CD8-positive, alpha-beta memory T cell (primary cell): ENCODE data around the gene NEAT1. TPM values are rescaled to one million over a fixed set of nuclear protein-coding genes. Genes with fewer than 3 reads are reported as not detected.

Experiments used
- CTCF ChIA-PET: fragments of 350-600 bp; sonication (Branson Sonifier 250); formaldehyde crosslinking; loops from one replicate; lab custom pipeline; 2021; ENCODE audit warnings: antibody characterized with exemption; lab: Charles Lee
- POLR2A ChIA-PET: fragments of 350-600 bp; sonication (Branson Sonifier 250); formaldehyde crosslinking; loops from one replicate; lab custom pipeline; 2021; ENCODE audit warnings: antibody characterized with exemption; lab: Charles Lee
- DNase-seq, 5 donors: peaks; one replicate each; pipeline versions ENCODE4 v3.0.0 to v3.0.0-alpha.2; 2020 to 2022; ENCODE audit warnings: mixed read lengths in 1 of 5
- H3K27ac ChIP-seq: one replicate; pipeline ENCODE4 v1.7.0; 2013; ENCODE audit warnings: low read depth, mild to moderate bottlenecking, low read length, moderate library complexity
- H3K27me3 ChIP-seq: 2 replicates; pipeline ENCODE4 v1.7.0; 2013; ENCODE audit warnings: low read length, mild to moderate bottlenecking; ENCODE audit not compliant: insufficient read depth, poor library complexity, severe bottlenecking
- H3K36me3 ChIP-seq: 2 replicates; pipeline ENCODE4 v1.7.0; 2013; ENCODE audit warnings: mild to moderate bottlenecking, low read length, moderate library complexity; ENCODE audit not compliant: insufficient read depth
- H3K4me1 ChIP-seq: 2 replicates; pipeline ENCODE4 v1.7.0; 2013; ENCODE audit warnings: mild to moderate bottlenecking, low read length, moderate library complexity; ENCODE audit not compliant: insufficient read depth
- H3K4me3 ChIP-seq: 2 replicates; pipeline ENCODE4 v1.7.0; 2013; ENCODE audit warnings: mild to moderate bottlenecking, low read length
- H3K9me3 ChIP-seq: 2 replicates; pipeline ENCODE4 v1.7.0; 2013; ENCODE audit warnings: mild to moderate bottlenecking, low read length
- H3K27ac Mint-ChIP-seq, 8 donors: one replicate each; pipeline ENCODE4 v1.8.0; 2020 to 2021; ENCODE audit warnings: mixed read lengths in 8 of 8, mild to moderate bottlenecking in 6 of 8, inconsistent platforms in 3 of 8, moderate library complexity in 3 of 8
- H3K27me3 Mint-ChIP-seq, 2 donors: one replicate each; pipeline ENCODE4 v1.8.0; 2020 to 2021; ENCODE audit warnings: mixed read lengths in 2 of 2, mild to moderate bottlenecking in 1 of 2, moderate library complexity in 1 of 2
- H3K36me3 Mint-ChIP-seq, 3 donors: one replicate each; pipeline ENCODE4 v1.8.0; 2020 to 2021; ENCODE audit warnings: mixed read lengths in 3 of 3, inconsistent platforms in 1 of 3, mild to moderate bottlenecking in 1 of 3
- H3K4me1 Mint-ChIP-seq, 3 donors: one replicate each; pipeline ENCODE4 v1.8.0; 2020 to 2021; ENCODE audit warnings: mixed read lengths in 3 of 3, inconsistent platforms in 1 of 3, mild to moderate bottlenecking in 1 of 3
- H3K4me3 Mint-ChIP-seq, 7 donors: one replicate each; pipeline ENCODE4 v1.8.0; 2020 to 2021; ENCODE audit warnings: mixed read lengths in 7 of 7, mild to moderate bottlenecking in 6 of 7, moderate library complexity in 4 of 7, inconsistent platforms in 2 of 7
- H3K9me3 Mint-ChIP-seq, 5 donors: one replicate each; pipeline ENCODE4 v1.8.0; 2020 to 2022; ENCODE audit warnings: mixed read lengths in 5 of 5, mild to moderate bottlenecking in 3 of 5, moderate library complexity in 2 of 5, inconsistent platforms in 1 of 5
- polyA plus RNA-seq: library from polyadenylated mRNA; unstranded; fragments of 300-500 nt; fragmentation: Illumina TruSeq; gene quantifications from one replicate; pipeline ENCODE4 v1.2.3, GENCODE V29; 2021
- total RNA-seq, 2 experiments: library from RNA; stranded (reverse); gene quantifications; one replicate each; pipeline ENCODE4 v1.2.3, GENCODE V29; 2021

The NEAT1 gene
- total and polyA plus RNA-seq, 3 experiments from 2014 or later, result 2.7 to 204 (median 196) TPM

DNA sequence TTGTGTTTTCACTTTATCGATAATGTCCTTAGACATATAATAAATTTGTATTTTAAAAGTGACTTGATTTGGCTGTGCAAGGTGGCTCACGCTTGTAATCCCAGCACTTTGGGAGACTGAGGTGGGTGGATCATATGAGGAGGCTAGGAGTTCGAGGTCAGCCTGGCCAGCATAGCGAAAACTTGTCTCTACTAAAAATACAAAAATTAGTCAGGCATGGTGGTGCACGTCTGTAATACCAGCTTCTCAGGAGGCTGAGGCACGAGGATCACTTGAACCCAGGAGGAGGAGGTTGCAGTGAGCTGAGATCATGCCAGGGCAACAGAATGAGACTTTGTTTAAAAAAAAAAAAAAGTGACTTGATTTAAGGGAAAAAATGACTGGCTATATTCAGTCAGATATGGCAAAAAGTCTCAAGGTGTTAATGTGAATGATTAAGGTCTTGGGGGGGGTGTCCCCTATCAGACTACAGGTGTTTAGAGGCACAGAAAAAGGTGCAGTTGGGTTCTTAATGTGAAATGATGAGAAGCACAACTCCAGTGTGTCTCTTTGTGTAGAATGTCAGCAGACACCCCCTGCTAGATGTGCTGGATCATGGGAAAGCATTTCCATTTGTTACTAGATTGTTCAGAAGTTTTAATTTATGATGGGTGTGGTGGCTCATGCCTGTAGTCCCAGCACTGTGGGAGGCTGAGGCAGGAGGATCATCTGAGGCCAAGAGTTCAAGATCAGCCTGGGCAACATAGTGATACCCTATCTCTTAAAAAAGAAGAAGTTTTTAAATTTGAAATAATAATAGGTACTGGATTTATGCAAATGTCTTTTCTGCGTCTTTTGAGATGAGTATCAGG is 17.0 kb downstream of the NEAT1 start:
- H3K27ac ChIP-seq, result no peak overlapping the region
- CTCF ChIA-PET, result no interaction called here

GRCh38 chr11:65440831-65441499 is 18.4 kb downstream of the NEAT1 start:
- Mint-ChIP-seq H3K36me3 (peaks cover 0 to 75% (median 20%) of the 10 kb centered on the region in 3 donors), H3K27me3 (no peaks in the 10 kb centered on the region), H3K9me3 (no peaks in the 10 kb centered on the region), H3K4me3 (peak overlapping the region in 6 of 7 donors; percentile 45 to 75 (median 62)), H3K4me1 (peaks cover 61 to 80% (median 80%) of the 10 kb centered on the region in 3 donors), H3K27ac (peak overlapping the region; percentile 57 to 91 (median 86))
- Histone ChIP-seq H3K27me3 (no peaks in the 10 kb centered on the region), H3K4me3 (no peak overlapping the region), H3K4me1 (peaks cover 16% of the 10 kb centered on the region), H3K27ac (no peak overlapping the region), H3K9me3 (no peaks in the 10 kb centered on the region), H3K36me3 (peaks cover 19% of the 10 kb centered on the region)
- peak in 1 of 5 donors; percentile 18 for DNase-seq
- ChIA-PET POLR2A (interaction anchor here (0.5 to 1.9 kb wide), 10 partner anchors 15 to 108 kb away, joined by 3 to 12 read pairs (median 4); partner anchors contain the start of gene MALAT1), CTCF (interaction anchor here (0.6 to 1.6 kb wide), 2 partner anchors 25 to 126 kb away, joined by 3 to 5 read pairs; no protein-coding TSS in a partner anchor)

More for the DNA sequence above, 17.0 kb downstream of the NEAT1 start:
- peaks cover 72 to 90% (median 89%) of the 10 kb centered on the region in 3 donors for H3K4me1 Mint-ChIP-seq
- no peaks in the 10 kb centered on the region for H3K27me3 Mint-ChIP-seq
- peaks cover 23% of the 10 kb centered on the region for H3K36me3 ChIP-seq
- H3K4me1 ChIP-seq, result peaks cover 16% of the 10 kb centered on the region
- no peaks in the 10 kb centered on the region for H3K9me3 Mint-ChIP-seq
- DNase-seq, result peak in 1 of 5 donors; percentile 23
- no peaks in the 10 kb centered on the region for H3K27me3 ChIP-seq
- H3K4me3 Mint-ChIP-seq, result peak overlapping the region in 2 of 7 donors; percentile 36 to 44
- H3K4me3 ChIP-seq, result no peak overlapping the region
- H3K9me3 ChIP-seq, result no peaks in the 10 kb centered on the region
- H3K27ac Mint-ChIP-seq, result peak overlapping the region in 7 of 8 donors; percentile 41 to 86 (median 74)
- POLR2A ChIA-PET, result interaction anchor here (0.7 to 1.4 kb wide), 3 partner anchors 10 to 60 kb away, joined by 3 to 9 read pairs (median 4); partner anchors contain the start of gene MALAT1
- H3K36me3 Mint-ChIP-seq, result peaks cover 3 to 83% (median 22%) of the 10 kb centered on the region in 3 donors

DNA sequence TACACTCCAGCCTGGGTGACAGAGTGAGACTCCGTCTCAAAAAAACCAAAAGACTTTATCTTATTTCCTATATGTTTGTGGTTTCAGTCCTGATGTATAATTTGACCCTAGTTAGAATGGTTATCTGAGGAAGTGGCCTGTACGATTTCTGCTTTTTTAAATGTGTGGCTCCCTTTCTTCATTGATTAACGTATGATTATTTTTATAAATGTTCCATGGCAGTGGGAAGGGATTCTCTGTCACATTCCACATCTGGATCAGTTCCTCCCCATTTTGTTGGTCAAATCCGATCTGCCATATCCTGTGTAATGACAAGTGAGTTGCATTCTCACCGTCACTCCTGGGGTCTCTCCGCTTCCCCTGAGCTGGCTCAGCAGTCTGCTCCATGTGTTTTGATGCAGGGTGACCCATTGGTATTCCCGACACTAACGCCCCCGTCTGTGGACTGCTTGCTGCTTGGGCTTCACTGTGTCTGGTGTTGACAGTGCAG is 20.3 kb downstream of the NEAT1 start:
- Histone ChIP-seq H3K4me1 (peaks cover 16% of the 10 kb centered on the region), H3K36me3 (peaks cover 13% of the 10 kb centered on the region), H3K9me3 (no peaks in the 10 kb centered on the region), H3K27ac (no peak overlapping the region), H3K4me3 (no peak overlapping the region), H3K27me3 (no peaks in the 10 kb centered on the region)
- peak in 1 of 5 donors; percentile 33 for DNase-seq
- H3K36me3 Mint-ChIP-seq, result peaks cover 0 to 67% (median 15%) of the 10 kb centered on the region in 3 donors
- peaks cover 49 to 66% (median 65%) of the 10 kb centered on the region in 3 donors for H3K4me1 Mint-ChIP-seq
- no peaks in the 10 kb centered on the region for H3K27me3 Mint-ChIP-seq
- H3K27ac Mint-ChIP-seq, result peak overlapping the region; percentile 43 to 87 (median 73)
- POLR2A ChIA-PET, result no interaction called here
- CTCF ChIA-PET, result no interaction called here
- no peaks in the 10 kb centered on the region for H3K9me3 Mint-ChIP-seq
- peak overlapping the region in 2 of 7 donors; percentile 12 to 25 for H3K4me3 Mint-ChIP-seq

DNA sequence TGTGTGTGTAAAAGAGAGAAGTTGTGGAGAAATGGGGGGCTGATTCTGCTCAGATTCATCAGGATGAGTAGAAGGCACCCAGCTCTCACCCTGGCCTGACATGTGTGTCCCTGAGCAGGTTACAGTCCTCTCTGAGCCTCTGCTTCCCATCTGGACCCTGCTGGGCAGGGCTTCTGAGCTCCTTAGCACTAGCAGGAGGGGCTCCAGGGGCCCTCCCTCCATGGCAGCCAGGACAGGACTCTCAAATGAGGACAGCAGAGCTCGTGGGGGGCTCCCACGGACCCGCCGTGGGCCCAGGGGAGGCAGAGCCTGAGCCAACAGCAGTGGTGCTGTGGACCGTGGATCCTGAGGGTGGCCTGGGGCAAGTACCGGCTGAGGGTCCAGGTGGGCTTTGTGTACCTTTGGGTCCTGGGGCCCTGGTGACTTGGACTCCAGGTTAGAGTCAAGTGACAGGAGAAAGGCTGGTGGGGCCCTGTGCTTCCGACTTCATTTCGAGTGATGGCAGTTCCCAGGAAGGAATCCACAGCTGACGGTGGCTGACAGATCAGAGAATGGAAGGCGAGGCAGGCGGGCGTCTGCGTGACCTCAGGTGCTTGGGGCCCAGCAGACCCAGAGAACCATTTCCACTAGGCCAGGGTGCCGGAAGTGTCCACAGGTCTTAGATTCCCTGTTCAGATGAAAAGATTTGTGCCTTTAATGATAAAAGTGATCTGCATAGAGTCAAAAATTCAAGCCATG is 21.9 kb downstream of the NEAT1 start:
- peaks cover 12% of the 10 kb centered on the region for H3K36me3 ChIP-seq
- Mint-ChIP-seq H3K9me3 (no peaks in the 10 kb centered on the region), H3K36me3 (peaks cover 0 to 53% (median 8%) of the 10 kb centered on the region in 3 donors), H3K27ac (peak overlapping the region in 5 of 8 donors; percentile 10 to 85 (median 56)), H3K27me3 (no peaks in the 10 kb centered on the region), H3K4me1 (peaks cover 37 to 55% (median 53%) of the 10 kb centered on the region in 3 donors), H3K4me3 (peak overlapping the region in 1 of 7 donors; percentile 40)
- POLR2A ChIA-PET, result interaction anchor here (0.6 to 1.4 kb wide), 2 partner anchors 27 to 43 kb away, joined by 3 to 4 read pairs; no protein-coding TSS in a partner anchor
- H3K4me1 ChIP-seq, result peaks cover 16% of the 10 kb centered on the region
- H3K4me3 ChIP-seq, result no peak overlapping the region
- H3K27me3 ChIP-seq, result no peaks in the 10 kb centered on the region
- no peaks in the 10 kb centered on the region for H3K9me3 ChIP-seq
- CTCF ChIA-PET, result interaction anchor here (1.0 kb wide), 2 partner anchors 28 to 63 kb away, joined by 3 read pairs; no protein-coding TSS in a partner anchor
- peak in 1 of 5 donors; percentile 44 for DNase-seq
- H3K27ac ChIP-seq, result no peak overlapping the region

- Histone ChIP-seq H3K4me1 (peaks cover 15% of the 10 kb centered on the region), H3K27me3 (no peaks in the 10 kb centered on the region), H3K27ac (no peak overlapping the region), H3K36me3 (peaks cover 12% of the 10 kb centered on the region), H3K9me3 (no peaks in the 10 kb centered on the region), H3K4me3 (no peak overlapping the region)
- peak in 1 of 5 donors; percentile 34 for DNase-seq
- no peaks in the 10 kb centered on the region for H3K9me3 Mint-ChIP-seq
- POLR2A ChIA-PET, result interaction anchor here (1.1 to 1.4 kb wide), 2 partner anchors 27 kb away, joined by 4 read pairs; no protein-coding TSS in a partner anchor
- H3K4me3 Mint-ChIP-seq, result no peak overlapping the region
- CTCF ChIA-PET, result interaction anchor here (1.0 kb wide), 1 partner anchor 63 kb away, joined by 3 read pairs; no protein-coding TSS in a partner anchor
- no peaks in the 10 kb centered on the region for H3K27me3 Mint-ChIP-seq
- H3K36me3 Mint-ChIP-seq, result peaks cover 0 to 49% (median 8%) of the 10 kb centered on the region in 3 donors
- peak overlapping the region in 5 of 8 donors; percentile 56 to 85 (median 68) for H3K27ac Mint-ChIP-seq
- peaks cover 33 to 48% (median 46%) of the 10 kb centered on the region in 3 donors for H3K4me1 Mint-ChIP-seq
These were observed 22.6 kb downstream of the NEAT1 start for GRCh38 chr11:65445101-65445603.

- CTCF ChIA-PET, result interaction anchor here (0.7 to 1.0 kb wide), 2 partner anchors 64 to 130 kb away, joined by 3 read pairs; no protein-coding TSS in a partner anchor
- Histone ChIP-seq H3K9me3 (no peaks in the 10 kb centered on the region), H3K4me1 (peaks cover 9% of the 10 kb centered on the region), H3K27ac (no peak overlapping the region), H3K27me3 (no peaks in the 10 kb centered on the region), H3K4me3 (no peak overlapping the region), H3K36me3 (peaks cover 12% of the 10 kb centered on the region)
- Mint-ChIP-seq H3K27ac (peak overlapping the region in 4 of 8 donors; percentile 6 to 75 (median 48)), H3K27me3 (no peaks in the 10 kb centered on the region), H3K9me3 (no peaks in the 10 kb centered on the region), H3K4me1 (peaks cover 29 to 42% (median 39%) of the 10 kb centered on the region in 3 donors), H3K36me3 (peaks cover 0 to 45% (median 7%) of the 10 kb centered on the region in 3 donors), H3K4me3 (no peak overlapping the region)
- peak in 1 of 5 donors; percentile 37 for DNase-seq
- POLR2A ChIA-PET, result interaction anchor here (0.5 to 2.0 kb wide), 6 partner anchors 21 to 51 kb away, joined by 3 to 7 read pairs (median 5); partner anchors contain the start of gene NEAT1
These were observed 23.2 kb downstream of the NEAT1 start for GRCh38 chr11:65445604-65446445.
